ENCODE data around the gene MIB1.
"Not testable (repeated sequence)": the region's sequence is repeated elsewhere in the genome, so short reads cannot be mapped to it uniquely, and the experiment has no call there.

The MIB1 gene

DNA sequence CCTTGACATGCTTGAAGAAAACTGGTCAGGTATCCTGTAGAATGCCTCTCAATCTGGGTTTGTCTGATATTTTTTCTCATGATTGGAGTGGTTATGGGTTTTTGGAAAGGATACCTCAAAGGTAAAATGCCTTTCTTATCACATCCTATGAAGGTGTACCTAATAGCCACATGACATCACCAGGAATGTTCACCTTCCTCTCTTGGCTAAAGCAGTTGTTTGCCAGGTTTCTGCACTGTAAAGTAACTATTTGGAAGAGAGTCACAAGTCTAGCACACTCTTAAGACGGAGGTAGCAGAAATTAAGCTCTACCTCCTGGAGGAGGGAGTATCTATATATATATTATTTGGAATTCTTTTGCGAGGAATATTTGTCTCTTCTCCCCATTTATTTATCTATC is 17.9 kb upstream of the MIB1 start:
- DNase-seq: no peak
- Histone ChIP-seq H3K27me3 (replicated peaks) (no peaks in the 10 kb centered on the region), H3K36me3 (replicated peaks) (no peaks in the 10 kb centered on the region), H3K4me3 (ENCODE audit: low read depth, low read length) (no peak overlapping the region), H3K27ac (no peak overlapping the region)
- in situ Hi-C loops (cut with HindIII; ENCODE audit: low pct_ligation_motif_present, low sequenced_read_pairs): no loop called here
- TF ChIP-seq, protein P1, sequence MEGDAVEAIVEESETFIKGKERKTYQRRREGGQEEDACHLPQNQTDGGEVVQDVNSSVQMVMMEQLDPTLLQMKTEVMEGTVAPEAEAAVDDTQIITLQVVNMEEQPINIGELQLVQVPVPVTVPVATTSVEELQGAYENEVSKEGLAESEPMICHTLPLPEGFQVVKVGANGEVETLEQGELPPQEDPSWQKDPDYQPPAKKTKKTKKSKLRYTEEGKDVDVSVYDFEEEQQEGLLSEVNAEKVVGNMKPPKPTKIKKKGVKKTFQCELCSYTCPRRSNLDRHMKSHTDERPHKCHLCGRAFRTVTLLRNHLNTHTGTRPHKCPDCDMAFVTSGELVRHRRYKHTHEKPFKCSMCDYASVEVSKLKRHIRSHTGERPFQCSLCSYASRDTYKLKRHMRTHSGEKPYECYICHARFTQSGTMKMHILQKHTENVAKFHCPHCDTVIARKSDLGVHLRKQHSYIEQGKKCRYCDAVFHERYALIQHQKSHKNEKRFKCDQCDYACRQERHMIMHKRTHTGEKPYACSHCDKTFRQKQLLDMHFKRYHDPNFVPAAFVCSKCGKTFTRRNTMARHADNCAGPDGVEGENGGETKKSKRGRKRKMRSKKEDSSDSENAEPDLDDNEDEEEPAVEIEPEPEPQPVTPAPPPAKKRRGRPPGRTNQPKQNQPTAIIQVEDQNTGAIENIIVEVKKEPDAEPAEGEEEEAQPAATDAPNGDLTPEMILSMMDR (IDR thresholded peaks at IDR 0.05; ENCODE audit: low read depth, low read length, missing control alignments): no peak

DNA sequence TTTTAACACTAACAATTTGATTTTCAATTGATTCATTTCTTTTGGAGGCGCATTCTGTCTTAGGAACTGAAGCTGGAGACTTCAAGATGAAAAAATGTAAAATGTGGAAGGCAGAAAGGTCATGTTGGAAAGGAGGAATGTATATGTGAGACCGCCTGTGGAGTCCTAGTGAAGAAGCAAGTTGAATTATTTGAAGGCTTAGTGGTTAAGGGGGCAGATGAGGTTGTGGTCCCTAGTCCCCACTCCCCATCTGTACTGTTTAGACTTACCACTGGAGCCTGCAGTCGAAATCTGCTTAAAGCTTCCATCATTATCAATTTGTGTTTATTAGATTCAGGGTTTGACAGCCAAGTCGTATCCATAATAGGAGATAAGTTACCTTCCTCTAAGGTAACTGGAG is 15.4 kb upstream of the MIB1 start:
- Histone ChIP-seq H3K36me3 (replicated peaks) (no peaks in the 10 kb centered on the region), H3K27me3 (replicated peaks) (no peaks in the 10 kb centered on the region), H3K4me3 (ENCODE audit: low read depth, low read length) (no peak overlapping the region), H3K27ac (no peak overlapping the region)
- in situ Hi-C loops (cut with HindIII; ENCODE audit: low pct_ligation_motif_present, low sequenced_read_pairs): no loop called here
- TF ChIP-seq, protein P1 (IDR thresholded peaks at IDR 0.05; ENCODE audit: low read depth, low read length, missing control alignments): no peak
- no peak for DNase-seq

DNA sequence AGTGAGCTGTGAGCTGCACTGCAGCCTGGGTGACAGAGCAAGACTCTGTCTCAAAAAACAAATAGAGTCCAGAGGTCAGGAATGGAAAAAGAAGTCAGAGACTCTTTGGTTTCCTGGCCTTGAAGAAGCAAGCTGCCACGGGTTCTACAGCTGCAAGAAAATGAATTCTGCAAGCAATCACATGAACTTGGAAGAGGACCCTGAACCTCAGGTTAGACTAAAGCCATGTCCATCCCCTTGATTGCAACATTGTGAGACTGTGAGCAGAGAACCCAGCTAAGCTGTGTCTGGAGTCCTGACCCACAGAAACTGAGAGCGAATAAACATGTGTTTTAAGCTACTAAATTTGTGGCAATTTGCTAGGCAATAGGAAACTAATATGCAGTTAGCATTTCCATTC is 12.9 kb upstream of the MIB1 start:
- Histone ChIP-seq H3K27me3 (replicated peaks) (no peaks in the 10 kb centered on the region), H3K4me3 (ENCODE audit: low read depth, low read length) (no peak overlapping the region), H3K27ac (no peak overlapping the region), H3K36me3 (replicated peaks) (no peaks in the 10 kb centered on the region)
- TF ChIP-seq, protein P1 (IDR thresholded peaks at IDR 0.05; ENCODE audit: low read depth, low read length, missing control alignments): no peak
- in situ Hi-C loops (cut with HindIII; ENCODE audit: low pct_ligation_motif_present, low sequenced_read_pairs): no loop called here
- no peak for DNase-seq

DNA sequence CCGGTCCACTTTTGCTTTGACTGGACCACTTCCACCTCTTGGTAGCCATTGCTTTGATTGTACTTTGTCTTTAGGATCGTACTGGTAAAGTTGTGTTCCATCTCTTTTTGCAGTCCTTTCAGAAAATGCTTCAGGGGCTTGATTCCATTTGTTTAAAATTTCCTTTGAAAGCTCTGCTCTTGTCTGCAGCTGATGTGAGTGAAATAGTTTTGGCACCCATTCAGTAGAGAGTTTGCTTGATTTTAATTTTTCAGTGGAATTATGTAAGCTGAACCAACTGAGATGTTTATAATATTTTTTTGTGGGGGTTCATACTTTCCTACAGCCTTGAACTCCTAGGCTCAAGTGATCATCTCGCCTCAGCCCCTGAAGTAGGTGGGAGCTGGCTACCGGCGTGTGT is 7.6 kb upstream of the MIB1 start:
- no peaks in the 10 kb centered on the region for H3K36me3 ChIP-seq (replicated peaks)
- no peaks in the 10 kb centered on the region for H3K27me3 ChIP-seq (replicated peaks)
- TF ChIP-seq, protein P1 (IDR thresholded peaks at IDR 0.05; ENCODE audit: low read depth, low read length, missing control alignments): no peak
- H3K4me3 ChIP-seq (ENCODE audit: low read depth, low read length): no peak overlapping the region
- no peak for DNase-seq
- in situ Hi-C loops (cut with HindIII; ENCODE audit: low pct_ligation_motif_present, low sequenced_read_pairs): no loop called here
- no peak overlapping the region for H3K27ac ChIP-seq

DNA sequence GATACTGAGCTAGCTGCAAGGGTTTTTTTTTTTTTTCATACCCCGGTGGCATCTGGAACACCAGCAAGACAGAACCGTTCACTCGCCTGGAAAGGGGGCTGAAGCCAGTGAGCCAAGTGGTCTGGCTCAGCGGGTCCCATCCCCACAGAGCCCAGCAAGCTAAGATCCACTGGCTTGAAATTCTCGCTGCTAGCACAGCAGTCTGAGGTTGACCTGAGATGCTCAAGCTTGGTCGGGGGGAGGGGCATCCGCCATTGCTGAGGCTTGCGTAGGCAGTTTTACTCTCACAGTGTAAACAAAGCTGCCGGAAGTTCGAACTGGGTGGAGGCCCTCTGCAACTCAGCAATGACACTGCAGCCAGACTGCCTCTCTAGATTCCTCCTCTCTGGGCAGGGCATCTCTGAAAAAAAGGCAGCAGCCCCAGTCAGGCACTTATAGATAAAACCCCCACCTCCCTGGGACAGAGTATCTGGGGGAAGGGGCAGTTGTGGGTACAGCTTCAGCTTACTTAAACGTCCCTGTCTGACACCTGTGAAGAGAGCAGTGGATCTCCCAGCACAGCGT is 5.1 kb upstream of the MIB1 start:
- in situ Hi-C loops (cut with HindIII; ENCODE audit: low pct_ligation_motif_present, low sequenced_read_pairs): no loop called here
- DNase-seq: peak; percentile 61
- H3K27ac ChIP-seq: no peak overlapping the region

DNA sequence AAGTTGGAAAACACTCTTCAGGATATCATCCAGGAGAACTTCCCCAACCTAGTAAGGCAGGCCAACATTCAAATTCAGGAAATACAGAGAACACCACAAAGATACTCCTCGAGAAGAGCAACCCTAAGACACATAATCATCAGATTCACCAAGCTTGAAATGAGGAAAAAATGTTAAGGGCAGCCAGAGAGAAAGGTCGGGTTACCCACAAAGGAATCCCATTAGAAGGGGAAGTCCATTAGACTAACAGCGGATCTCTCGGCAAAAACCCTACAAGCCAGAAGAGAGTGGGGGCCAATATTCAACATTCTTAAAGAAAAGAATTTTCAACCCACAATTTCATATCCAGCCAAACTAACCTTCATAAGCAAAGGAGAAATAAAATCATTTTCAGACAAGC is 3.7 kb upstream of the MIB1 start:
- in situ Hi-C loops (cut with HindIII; ENCODE audit: low pct_ligation_motif_present, low sequenced_read_pairs); DNase-seq; H3K27me3 ChIP-seq (replicated peaks); H3K4me3 ChIP-seq (ENCODE audit: low read depth, low read length); H3K27ac ChIP-seq; H3K36me3 ChIP-seq (replicated peaks): not testable (repeated sequence)

More for the DNA sequence above, 5.1 kb upstream of the MIB1 start:
- TF ChIP-seq, protein P1 (IDR thresholded peaks at IDR 0.05; ENCODE audit: low read depth, low read length, missing control alignments): no peak
- no peak overlapping the region for H3K4me3 ChIP-seq (ENCODE audit: low read depth, low read length)
- no peaks in the 10 kb centered on the region for H3K27me3 ChIP-seq (replicated peaks)
- no peaks in the 10 kb centered on the region for H3K36me3 ChIP-seq (replicated peaks)
